A673 (cell line): Measurements from ENCODE around the gene BTBD6.

Experiments
- EZH2 ChIP-seq: fragments of 200-600 bp; sonication (generic); IDR thresholded peaks from 2 replicates; pipeline ENCODE4 v1.6.1; 2017; ENCODE audit warnings: borderline replicate concordance, low read depth, mild to moderate bottlenecking, mixed read lengths, antibody characterized with exemption, low read length; ENCODE audit not compliant: poor library complexity, severe bottlenecking
- TF ChIP-seq, protein P1 (sequence below): fragments of 300-800, 200-600 bp; sonication (generic); conservative IDR thresholded peaks from 2 replicates; pipeline ENCODE4 v1.5.1; 2017; ENCODE audit warnings: low read depth, mild to moderate bottlenecking, antibody characterized with exemption, low read length, moderate library complexity, mixed read lengths

DNA sequence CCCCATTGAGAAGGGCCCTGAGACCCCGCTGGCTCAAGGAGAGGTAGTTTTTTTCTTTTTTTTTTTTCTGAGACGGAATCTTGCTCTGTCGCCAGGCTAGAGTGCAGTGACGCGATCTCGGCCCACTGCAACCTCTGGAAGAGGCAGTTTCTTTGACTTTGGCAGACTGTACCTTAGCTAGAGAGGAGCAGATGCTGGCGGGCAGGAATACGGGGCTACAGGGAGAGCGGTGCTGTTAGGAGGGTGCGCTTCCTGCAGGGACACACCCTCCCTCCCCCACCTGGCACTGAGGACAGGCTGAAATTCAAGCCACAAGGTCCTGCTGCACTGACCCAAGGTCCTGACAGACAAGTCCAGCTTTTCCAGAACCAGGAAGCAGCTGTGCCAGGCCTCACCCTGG lies 35.0 kb upstream of the BTBD6 start:
- TF ChIP-seq, protein P1, sequence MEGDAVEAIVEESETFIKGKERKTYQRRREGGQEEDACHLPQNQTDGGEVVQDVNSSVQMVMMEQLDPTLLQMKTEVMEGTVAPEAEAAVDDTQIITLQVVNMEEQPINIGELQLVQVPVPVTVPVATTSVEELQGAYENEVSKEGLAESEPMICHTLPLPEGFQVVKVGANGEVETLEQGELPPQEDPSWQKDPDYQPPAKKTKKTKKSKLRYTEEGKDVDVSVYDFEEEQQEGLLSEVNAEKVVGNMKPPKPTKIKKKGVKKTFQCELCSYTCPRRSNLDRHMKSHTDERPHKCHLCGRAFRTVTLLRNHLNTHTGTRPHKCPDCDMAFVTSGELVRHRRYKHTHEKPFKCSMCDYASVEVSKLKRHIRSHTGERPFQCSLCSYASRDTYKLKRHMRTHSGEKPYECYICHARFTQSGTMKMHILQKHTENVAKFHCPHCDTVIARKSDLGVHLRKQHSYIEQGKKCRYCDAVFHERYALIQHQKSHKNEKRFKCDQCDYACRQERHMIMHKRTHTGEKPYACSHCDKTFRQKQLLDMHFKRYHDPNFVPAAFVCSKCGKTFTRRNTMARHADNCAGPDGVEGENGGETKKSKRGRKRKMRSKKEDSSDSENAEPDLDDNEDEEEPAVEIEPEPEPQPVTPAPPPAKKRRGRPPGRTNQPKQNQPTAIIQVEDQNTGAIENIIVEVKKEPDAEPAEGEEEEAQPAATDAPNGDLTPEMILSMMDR: no peak
- TF ChIP-seq EZH2: no peak
